Measurements from ENCODE around the gene LONP2.
"Not testable (repeated sequence)": the region's sequence is repeated elsewhere in the genome, so short reads cannot be mapped to it uniquely, and the experiment has no call there.

The LONP2 gene

GRCh38 chr16:48287239-48287638 is 43.1 kb downstream of the LONP2 start:
- in situ Hi-C loops (cut with MboI; ENCODE audit: low sequenced_read_pairs): no loop called here

- in situ Hi-C loops (cut with MboI; ENCODE audit: low sequenced_read_pairs): no loop called here
These were observed 47.2 kb downstream of the LONP2 start for GRCh38 chr16:48291303-48291702.

GRCh38 chr16:48291754-48292153 is 47.7 kb downstream of the LONP2 start:
- in situ Hi-C loops (cut with MboI; ENCODE audit: low sequenced_read_pairs): no loop called here

GRCh38 chr16:48292452-48292851 is 48.4 kb downstream of the LONP2 start:
- in situ Hi-C loops (cut with MboI; ENCODE audit: low sequenced_read_pairs): no loop called here

GRCh38 chr16:48294724-48295123 is 50.6 kb downstream of the LONP2 start:
- in situ Hi-C loops (cut with MboI; ENCODE audit: low sequenced_read_pairs): no loop called here

GRCh38 chr16:48295488-48296281 is 51.6 kb downstream of the LONP2 start:
- in situ Hi-C loops (cut with MboI; ENCODE audit: low sequenced_read_pairs): no loop called here

- in situ Hi-C loops (cut with MboI; ENCODE audit: low sequenced_read_pairs): no loop called here
These were observed 55.4 kb downstream of the LONP2 start for GRCh38 chr16:48299471-48299870.

- in situ Hi-C loops (cut with MboI; ENCODE audit: low sequenced_read_pairs): no loop called here
These were observed 56.3 kb downstream of the LONP2 start for GRCh38 chr16:48300391-48300856.

- in situ Hi-C loops (cut with MboI; ENCODE audit: low sequenced_read_pairs): no loop called here
These were observed 64.4 kb downstream of the LONP2 start for GRCh38 chr16:48308535-48308934.

GRCh38 chr16:48310908-48311641 is 67.0 kb downstream of the LONP2 start:
- in situ Hi-C loops (cut with MboI; ENCODE audit: low sequenced_read_pairs): no loop called here

- in situ Hi-C loops (cut with MboI; ENCODE audit: low sequenced_read_pairs): not testable (repeated sequence)
These were observed 69.8 kb downstream of the LONP2 start for GRCh38 chr16:48313905-48314304.

- in situ Hi-C loops (cut with MboI; ENCODE audit: low sequenced_read_pairs): no loop called here
These were observed 72.9 kb downstream of the LONP2 start for GRCh38 chr16:48317026-48317425.

GRCh38 chr16:48317614-48318315 is 73.7 kb downstream of the LONP2 start:
- in situ Hi-C loops (cut with MboI; ENCODE audit: low sequenced_read_pairs): no loop called here

- in situ Hi-C loops (cut with MboI; ENCODE audit: low sequenced_read_pairs): no loop called here
These were observed 74.5 kb downstream of the LONP2 start for GRCh38 chr16:48318630-48319029.

GRCh38 chr16:48321317-48322036 is 77.4 kb downstream of the LONP2 start:
- in situ Hi-C loops (cut with MboI; ENCODE audit: low sequenced_read_pairs): no loop called here

GRCh38 chr16:48323783-48324775 is 80.0 kb downstream of the LONP2 start:
- in situ Hi-C loops (cut with MboI; ENCODE audit: low sequenced_read_pairs): no loop called here

GRCh38 chr16:48326915-48327314 is 82.8 kb downstream of the LONP2 start:
- in situ Hi-C loops (cut with MboI; ENCODE audit: low sequenced_read_pairs): no loop called here

- in situ Hi-C loops (cut with MboI; ENCODE audit: low sequenced_read_pairs): no loop called here
These were observed 85.0 kb downstream of the LONP2 start for GRCh38 chr16:48329138-48329537.

- in situ Hi-C loops (cut with MboI; ENCODE audit: low sequenced_read_pairs): no loop called here
These were observed 86.2 kb downstream of the LONP2 start for GRCh38 chr16:48330189-48330840.

Measured in HL-60/S4 treated with phorbol 12-myristate 13-acetate at 8.2 ng/mL for 4 days and 3 days (cell line).